Fibroblast of skin of left quadriceps (primary cell): Measurements from ENCODE around the gene GNB5.
"Not testable (repeated sequence)": the region's sequence is repeated elsewhere in the genome, so short reads cannot be mapped to it uniquely, and the experiment has no call there.

Source experiments
- DNase-seq, 2 experiments: peaks; one replicate each; pipeline ENCODE4 v3.0.0-alpha.2; 2013; ENCODE audit warnings: low read depth in 2 of 2

The GNB5 gene

GRCh38 chr15:52112203-52112750, 78.9 kb downstream of the GNB5 start:
- no peak for DNase-seq

- DNase-seq, result no peak
These were observed 79.5 kb downstream of the GNB5 start for GRCh38 chr15:52111517-52112202.

GRCh38 chr15:52109559-52110451, 81.4 kb downstream of the GNB5 start:
- DNase-seq, result no peak

- no peak for DNase-seq
These were observed 84.0 kb downstream of the GNB5 start for GRCh38 chr15:52107238-52107637.

- no peak for DNase-seq
These were observed 84.6 kb downstream of the GNB5 start for GRCh38 chr15:52106641-52107040.

- DNase-seq, result no peak
These were observed 85.3 kb downstream of the GNB5 start for GRCh38 chr15:52105846-52106245.

- DNase-seq, result no peak
These were observed 86.6 kb downstream of the GNB5 start for GRCh38 chr15:52104532-52105004.

- peak; percentile 81 to 82 for DNase-seq
These were observed 87.7 kb downstream of the GNB5 start for GRCh38 chr15:52103217-52104207.

GRCh38 chr15:52102463-52102862, 88.7 kb downstream of the GNB5 start:
- DNase-seq, result peak; percentile 54 to 56

GRCh38 chr15:52101542-52102323, 89.5 kb downstream of the GNB5 start:
- DNase-seq, result no peak

- peak; percentile 67 to 76 for DNase-seq
These were observed 90.3 kb downstream of the GNB5 start for GRCh38 chr15:52100807-52101442.

GRCh38 chr15:52099651-52100272, 91.4 kb downstream of the GNB5 start:
- no peak for DNase-seq

- no peak for DNase-seq
These were observed 92.9 kb downstream of the GNB5 start for GRCh38 chr15:52098323-52098722.

GRCh38 chr15:52097180-52097579, 94.0 kb downstream of the GNB5 start:
- DNase-seq, result no peak

GRCh38 chr15:52096536-52096935, 94.7 kb downstream of the GNB5 start:
- not testable (repeated sequence) for DNase-seq

GRCh38 chr15:52095597-52096262, 95.5 kb downstream of the GNB5 start:
- DNase-seq, result peak; percentile 93

- no peak for DNase-seq
These were observed 96.2 kb downstream of the GNB5 start for GRCh38 chr15:52094811-52095584.
